OCI-LY1 (cell line): ENCODE measurements around the gene PEAK1.

ENCODE experiments used
- H2AFZ ChIP-seq: fragments of 200-600 bp; sonication (generic), shearing (Covaris generic); 2 replicates; pipeline ENCODE4 v1.6.0; 2014; ENCODE audit warnings: antibody characterized with exemption, mild to moderate bottlenecking, low read length
- H3F3A ChIP-seq: fragments of 200-600 bp; sonication (generic), shearing (Covaris generic); 2 replicates; pipeline ENCODE4 v1.6.0; 2014; ENCODE audit warnings: mild to moderate bottlenecking, antibody characterized with exemption, low read length, moderate library complexity; ENCODE audit not compliant: insufficient read depth
- H3K27ac ChIP-seq: fragments of 200-600 bp; sonication (generic); 2 replicates; pipeline ENCODE4 v1.5.1; 2014; ENCODE audit warnings: low read length, mixed run types, mild to moderate bottlenecking, low read depth; ENCODE audit not compliant: poor library complexity, severe bottlenecking
- H3K27me3 ChIP-seq: fragments of 200-600 bp; sonication (generic); 2 replicates; pipeline ENCODE4 v1.6.0; 2014; ENCODE audit warnings: antibody characterized with exemption, mild to moderate bottlenecking, low read length, moderate library complexity; ENCODE audit not compliant: insufficient read depth
- H3K36me3 ChIP-seq: fragments of 200-600 bp; sonication (generic); 2 replicates; pipeline ENCODE4 v1.6.1; 2014; ENCODE audit warnings: mild to moderate bottlenecking, antibody characterized with exemption, low read length, moderate library complexity, mixed read lengths; ENCODE audit not compliant: insufficient read depth
- H3K4me1 ChIP-seq: fragments of 200-600 bp; sonication (generic); 2 replicates; pipeline ENCODE4 v1.5.1; 2014; ENCODE audit warnings: mild to moderate bottlenecking, low read length, moderate library complexity; ENCODE audit not compliant: insufficient read depth, severe bottlenecking
- H3K4me2 ChIP-seq: fragments of 200-600 bp; sonication (generic), shearing (Covaris generic); 2 replicates; pipeline ENCODE4 v1.6.1; 2014; ENCODE audit warnings: low read length
- H3K4me3 ChIP-seq: fragments of 200-600 bp; sonication (generic); 2 replicates; pipeline ENCODE4 v1.5.1; 2014; ENCODE audit warnings: low read length, low read depth, mild to moderate bottlenecking, mixed read lengths; ENCODE audit not compliant: poor library complexity, severe bottlenecking
- H3K79me2 ChIP-seq: fragments of 200-600 bp; shearing (Covaris generic); 2 replicates; pipeline ENCODE4 v1.6.1; 2016; ENCODE audit warnings: mixed run types, low read length, mixed read lengths; ENCODE audit not compliant: insufficient read depth
- H3K9ac ChIP-seq: fragments of 200-600 bp; sonication (generic), shearing (Covaris generic); 2 replicates; pipeline ENCODE4 v1.6.1; 2014; ENCODE audit warnings: mild to moderate bottlenecking, low read length, mixed read lengths
- H3K9me2 ChIP-seq: fragments of 200-600 bp; sonication (generic), shearing (Covaris generic); 2 replicates; pipeline ENCODE4 v1.6.1; 2014; ENCODE audit warnings: low read depth, mild to moderate bottlenecking, low read length, mixed read lengths
- H3K9me3 ChIP-seq: fragments of 200-600 bp; shearing (Covaris generic); 2 replicates; pipeline ENCODE4 v1.6.1; 2014; ENCODE audit warnings: low read length, mixed read lengths
- H4K20me1 ChIP-seq: fragments of 200-600 bp; sonication (generic), shearing (Covaris generic); 2 replicates; pipeline ENCODE4 v1.6.0; 2016; ENCODE audit warnings: mild to moderate bottlenecking, low read length; ENCODE audit not compliant: insufficient read depth
- EZH2 ChIP-seq: fragments of 200-600 bp; sonication (generic), shearing (Covaris generic); IDR thresholded peaks from 2 replicates; pipeline ENCODE4 v1.8.0; 2017; ENCODE audit warnings: borderline replicate concordance, mixed run types, mild to moderate bottlenecking, antibody characterized with exemption, low read length, moderate library complexity, mixed read lengths
- TF ChIP-seq, protein P1 (sequence below): fragments of 200-600 bp; sonication (generic), shearing (Covaris generic); IDR thresholded peaks from 2 replicates; pipeline ENCODE4 v1.5.1; 2017; ENCODE audit warnings: mild to moderate bottlenecking, antibody characterized with exemption, low read length, moderate library complexity, mixed read lengths

Gene PEAK1

GRCh38 chr15:77138167-77138522 lies 281.8 kb downstream of the PEAK1 start:
- Histone ChIP-seq H3K9me2 (no peaks in the 10 kb centered on the region), H3K79me2 (no peaks in the 10 kb centered on the region), H3K9ac (no peak overlapping the region), H3K27ac (no peak overlapping the region), H2AFZ (no peak overlapping the region), H3F3A (no peaks in the 10 kb centered on the region), H3K9me3 (no peaks in the 10 kb centered on the region), H3K4me3 (no peak overlapping the region), H4K20me1 (no peaks in the 10 kb centered on the region), H3K4me2 (no peak overlapping the region), H3K27me3 (no peaks in the 10 kb centered on the region), H3K4me1 (no peaks in the 10 kb centered on the region), H3K36me3 (no peaks in the 10 kb centered on the region)
- TF ChIP-seq, protein P1, sequence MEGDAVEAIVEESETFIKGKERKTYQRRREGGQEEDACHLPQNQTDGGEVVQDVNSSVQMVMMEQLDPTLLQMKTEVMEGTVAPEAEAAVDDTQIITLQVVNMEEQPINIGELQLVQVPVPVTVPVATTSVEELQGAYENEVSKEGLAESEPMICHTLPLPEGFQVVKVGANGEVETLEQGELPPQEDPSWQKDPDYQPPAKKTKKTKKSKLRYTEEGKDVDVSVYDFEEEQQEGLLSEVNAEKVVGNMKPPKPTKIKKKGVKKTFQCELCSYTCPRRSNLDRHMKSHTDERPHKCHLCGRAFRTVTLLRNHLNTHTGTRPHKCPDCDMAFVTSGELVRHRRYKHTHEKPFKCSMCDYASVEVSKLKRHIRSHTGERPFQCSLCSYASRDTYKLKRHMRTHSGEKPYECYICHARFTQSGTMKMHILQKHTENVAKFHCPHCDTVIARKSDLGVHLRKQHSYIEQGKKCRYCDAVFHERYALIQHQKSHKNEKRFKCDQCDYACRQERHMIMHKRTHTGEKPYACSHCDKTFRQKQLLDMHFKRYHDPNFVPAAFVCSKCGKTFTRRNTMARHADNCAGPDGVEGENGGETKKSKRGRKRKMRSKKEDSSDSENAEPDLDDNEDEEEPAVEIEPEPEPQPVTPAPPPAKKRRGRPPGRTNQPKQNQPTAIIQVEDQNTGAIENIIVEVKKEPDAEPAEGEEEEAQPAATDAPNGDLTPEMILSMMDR = no peak
- TF ChIP-seq EZH2 = no peak

DNA sequence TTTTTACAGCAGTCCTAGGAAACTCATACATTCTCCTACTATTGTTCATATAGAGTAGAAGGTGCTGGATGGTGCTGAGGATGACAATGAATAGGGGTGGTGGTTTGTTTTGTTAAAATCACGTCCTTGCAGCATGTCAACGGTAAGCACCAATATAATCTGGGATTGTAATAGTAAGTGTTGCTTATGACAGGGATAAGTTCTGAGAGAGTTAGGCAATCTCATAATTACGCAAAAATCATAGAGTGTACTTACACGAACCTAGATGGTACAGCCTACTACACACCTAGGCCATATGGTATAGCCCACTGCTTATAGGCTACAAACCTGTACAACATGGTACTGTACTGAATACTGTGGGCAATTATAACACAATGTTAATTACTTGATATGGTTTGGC lies 284.7 kb downstream of the PEAK1 start:
- H4K20me1 ChIP-seq = no peaks in the 10 kb centered on the region
- H3K9me3 ChIP-seq = no peaks in the 10 kb centered on the region
- H3K27me3 ChIP-seq = no peaks in the 10 kb centered on the region
- no peaks in the 10 kb centered on the region for H3F3A ChIP-seq
- H3K4me2 ChIP-seq = no peak overlapping the region
- no peak overlapping the region for H3K27ac ChIP-seq
- no peak overlapping the region for H2AFZ ChIP-seq
- no peaks in the 10 kb centered on the region for H3K36me3 ChIP-seq
- H3K4me1 ChIP-seq = no peaks in the 10 kb centered on the region
- TF ChIP-seq, protein P1 = no peak
- TF ChIP-seq EZH2 = no peak
- no peaks in the 10 kb centered on the region for H3K79me2 ChIP-seq
- H3K4me3 ChIP-seq = no peak overlapping the region
- no peak overlapping the region for H3K9ac ChIP-seq
- H3K9me2 ChIP-seq = no peaks in the 10 kb centered on the region

DNA sequence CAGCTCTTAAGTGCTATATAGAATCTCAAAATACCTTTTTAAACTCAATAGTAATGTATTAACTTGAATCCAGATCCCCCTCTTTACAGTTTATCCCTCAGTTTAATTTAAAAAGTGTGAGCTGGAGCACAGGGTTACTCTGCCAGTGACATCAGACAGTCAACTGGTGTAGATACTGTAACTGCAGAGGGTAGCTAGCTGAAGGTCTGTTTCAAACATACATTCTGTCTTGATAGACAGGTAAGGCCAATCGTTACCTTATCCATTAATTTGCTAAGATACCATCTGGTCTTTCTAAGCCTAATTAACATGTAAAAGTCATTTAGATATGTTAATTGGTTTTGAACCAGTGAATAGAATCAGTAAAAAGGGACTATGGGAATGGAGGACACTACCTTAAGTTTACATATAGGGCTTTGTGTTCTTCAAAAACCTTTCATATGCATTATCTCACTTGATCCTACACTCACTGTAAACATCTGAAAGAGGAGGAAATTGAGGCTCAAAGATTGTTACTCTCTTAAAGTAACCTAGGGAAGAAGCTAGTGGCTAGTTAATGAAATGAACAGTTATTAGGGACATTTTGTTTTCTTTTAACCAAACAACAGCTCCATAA lies 289.5 kb downstream of the PEAK1 start:
- no peak overlapping the region for H3K9ac ChIP-seq
- no peaks in the 10 kb centered on the region for H3K27me3 ChIP-seq
- TF ChIP-seq, protein P1 = no peak
- TF ChIP-seq EZH2 = no peak
- no peaks in the 10 kb centered on the region for H3K36me3 ChIP-seq
- H3K4me3 ChIP-seq = no peak overlapping the region
- no peaks in the 10 kb centered on the region for H3K9me3 ChIP-seq
- H3F3A ChIP-seq = no peaks in the 10 kb centered on the region
- H4K20me1 ChIP-seq = no peaks in the 10 kb centered on the region
- H3K4me2 ChIP-seq = no peak overlapping the region
- no peaks in the 10 kb centered on the region for H3K9me2 ChIP-seq
- no peak overlapping the region for H2AFZ ChIP-seq
- no peaks in the 10 kb centered on the region for H3K79me2 ChIP-seq
- H3K4me1 ChIP-seq = no peaks in the 10 kb centered on the region
- no peak overlapping the region for H3K27ac ChIP-seq
